GM23338 (cell line): ENCODE results near the gene GPR85. TPM values are rescaled to one million over a fixed set of nuclear protein-coding genes. Genes with fewer than 3 reads are reported as not detected.

Experiments
- ATAC-seq: fragments of 200-7000 bp; cut with Tn5 transposase; 3 replicates; pipeline ENCODE4 v1.9.1; 2020
- DNase-seq: peaks from one replicate; pipeline ENCODE4 v3.0.0-alpha.2; 2015; ENCODE audit warnings: low spot score
- H2AFZ ChIP-seq: fragments of 200-600 bp; sonication (generic); 2 replicates; pipeline ENCODE4 v1.8.0; 2016; ENCODE audit warnings: antibody characterized with exemption, mild to moderate bottlenecking, moderate library complexity
- H3F3A ChIP-seq: fragments of 200-600 bp; sonication (generic); replicated peaks from 2 replicates; pipeline ENCODE4 v1.8.0; 2017; ENCODE audit warnings: antibody characterized with exemption, mixed run types, low read depth
- H3K27ac ChIP-seq: fragments of 200-600 bp; sonication (generic); 2 replicates; pipeline ENCODE4 v1.6.1; 2016; ENCODE audit warnings: low read depth
- H3K27me3 ChIP-seq: fragments of 200-600 bp; sonication (generic); 2 replicates; pipeline ENCODE4 v1.8.0; 2016; ENCODE audit warnings: mild to moderate bottlenecking, mixed run types, moderate library complexity; ENCODE audit not compliant: insufficient read depth
- H3K36me3 ChIP-seq: fragments of 200-600 bp; sonication (generic); 2 replicates; pipeline ENCODE4 v1.8.0; 2016; ENCODE audit warnings: mild to moderate bottlenecking; ENCODE audit not compliant: insufficient read depth
- H3K4me1 ChIP-seq: fragments of 200-600 bp; sonication (generic); 2 replicates; pipeline ENCODE4 v1.8.0; 2016; ENCODE audit warnings: mild to moderate bottlenecking, moderate library complexity; ENCODE audit not compliant: insufficient read depth
- H3K4me2 ChIP-seq: fragments of 200-600 bp; sonication (generic); 2 replicates; pipeline ENCODE4 v1.7.1; 2017; ENCODE audit warnings: mixed run types
- H3K4me3 ChIP-seq: fragments of 200-600 bp; sonication (generic); 2 replicates; pipeline ENCODE4 v1.6.1; 2016; ENCODE audit warnings: mixed run types
- H3K79me2 ChIP-seq: fragments of 200-600 bp; sonication (generic); replicated peaks from 2 replicates; pipeline ENCODE4 v1.8.0; 2017; ENCODE audit warnings: mild to moderate bottlenecking; ENCODE audit not compliant: insufficient read depth
- H3K9me2 ChIP-seq: fragments of 200-600 bp; sonication (generic); 2 replicates; pipeline ENCODE4 v1.8.0; 2017; ENCODE audit not compliant: insufficient read depth
- H4K20me1 ChIP-seq: fragments of 200-600 bp; sonication (generic); replicated peaks from 2 replicates; pipeline ENCODE4 v1.8.0; 2017; ENCODE audit warnings: mild to moderate bottlenecking; ENCODE audit not compliant: insufficient read depth
- H3K27ac Mint-ChIP-seq: 2 replicates; pipeline ENCODE4 v1.8.0; 2020; ENCODE audit warnings: inconsistent platforms, mild to moderate bottlenecking, moderate library complexity, mixed read lengths
- H3K27me3 Mint-ChIP-seq: 3 replicates; pipeline ENCODE4 v1.8.0; 2022; ENCODE audit warnings: low read depth, mild to moderate bottlenecking, moderate library complexity, mixed read lengths, inconsistent platforms; ENCODE audit not compliant: insufficient read depth, poor library complexity
- H3K36me3 Mint-ChIP-seq: 3 replicates; pipeline ENCODE4 v1.8.0; 2021; ENCODE audit warnings: low read depth, mild to moderate bottlenecking, inconsistent platforms, moderate library complexity, mixed read lengths
- H3K4me1 Mint-ChIP-seq: 3 replicates; pipeline ENCODE4 v1.8.0; 2020; ENCODE audit warnings: mild to moderate bottlenecking, inconsistent platforms, mixed read lengths
- H3K4me3 Mint-ChIP-seq: 3 replicates; pipeline ENCODE4 v1.8.0; 2021; ENCODE audit warnings: moderate library complexity, mild to moderate bottlenecking, inconsistent platforms, mixed read lengths
- H3K9me3 Mint-ChIP-seq: 3 replicates; pipeline ENCODE4 v1.8.0; 2020; ENCODE audit warnings: moderate library complexity, mild to moderate bottlenecking, inconsistent platforms, mixed read lengths
- CREB1 ChIP-seq: fragments of 250-450 bp; sonication (Bioruptor Pico); IDR thresholded peaks from 2 replicates; pipeline ENCODE4 v1.5.0; 2020; ENCODE audit warnings: low read depth, mild to moderate bottlenecking, moderate library complexity
- EZH2 ChIP-seq: fragments of 200-600 bp; sonication (generic); IDR thresholded peaks from one replicate; pipeline ENCODE4 v1.8.0; 2017; ENCODE audit warnings: antibody characterized with exemption, mild to moderate bottlenecking, low read depth; ENCODE audit not compliant: unreplicated experiment
- EZH2phosphoT487 ChIP-seq: fragments of 200-600 bp; sonication (generic); IDR thresholded peaks from one replicate; pipeline ENCODE4 v1.8.1; 2018; ENCODE audit warnings: antibody characterized with exemption; ENCODE audit not compliant: unreplicated experiment
- JUNB ChIP-seq: IDR thresholded peaks from one replicate; pipeline ENCODE4 v1.6.1; 2016; ENCODE audit warnings: antibody characterized with exemption; ENCODE audit not compliant: unreplicated experiment
- NANOG ChIP-seq: IDR thresholded peaks from 2 replicates; pipeline ENCODE4 v1.6.1; 2016; ENCODE audit warnings: antibody characterized with exemption, borderline replicate concordance
- POLR2AphosphoS5 ChIP-seq: IDR thresholded peaks from 2 replicates; pipeline ENCODE4 v1.6.1; 2016; ENCODE audit warnings: antibody characterized with exemption, low read depth
- STAT1 ChIP-seq: IDR thresholded peaks from one replicate; pipeline ENCODE4 v1.6.1; 2016; ENCODE audit warnings: antibody characterized with exemption; ENCODE audit not compliant: unreplicated experiment
- ZNF114 ChIP-seq: fragments of 250-450 bp; sonication (Bioruptor Pico); IDR thresholded peaks from 2 replicates; pipeline ENCODE4 v1.5.0; 2020; ENCODE audit warnings: mild to moderate bottlenecking, moderate library complexity
- ZNF331 ChIP-seq: fragments of 250-450 bp; sonication (Bioruptor Pico); IDR thresholded peaks from 2 replicates; pipeline ENCODE4 v1.5.0; 2020; ENCODE audit warnings: low read depth, mild to moderate bottlenecking, moderate library complexity
- polyA plus RNA-seq: library from polyadenylated mRNA; unstranded; fragments of >200 nt; fragmentation: Nextera tagmentation; extraction: Ambion mirVana; gene quantifications from 2 replicates; pipeline ENCODE4 v1.2.1, GENCODE V29; 2016
- total RNA-seq: library from RNA; depleted of rRNA; stranded (reverse); fragments of >200 nt; shearing (Covaris generic); gene quantifications from 2 replicates; pipeline ENCODE4 v1.2.3, GENCODE V29; 2014
- TF ChIP-seq, protein P1 (sequence below): fragments of 250-450 bp; sonication (Bioruptor Pico); IDR thresholded peaks from 2 replicates; pipeline ENCODE4 v1.5.0; 2020; ENCODE audit warnings: mild to moderate bottlenecking, moderate library complexity
- TF ChIP-seq, protein P2 (sequence below): IDR thresholded peaks from 2 replicates; pipeline ENCODE4 v1.6.1; 2016; ENCODE audit warnings: antibody characterized with exemption
- TF ChIP-seq, protein P3 (sequence below), 2 experiments: fragments of 200-600 bp in 1 of 2; sonication (generic) in 1 of 2; conservative IDR thresholded peaks; 2 replicates each; pipeline versions ENCODE4 v1.5.1 to v1.6.1; 2016 to 2017; ENCODE audit warnings: antibody characterized with exemption in 2 of 2, low read depth in 2 of 2, mild to moderate bottlenecking in 2 of 2, moderate library complexity in 1 of 2
- TF ChIP-seq, protein P4 (sequence below): IDR thresholded peaks from one replicate; pipeline ENCODE4 v1.6.1; 2018; ENCODE audit warnings: antibody characterized with exemption; ENCODE audit not compliant: unreplicated experiment

The GPR85 gene
- total and polyA plus RNA-seq, 2 experiments from 2014 or later = 0.16 to 0.35 TPM

DNA sequence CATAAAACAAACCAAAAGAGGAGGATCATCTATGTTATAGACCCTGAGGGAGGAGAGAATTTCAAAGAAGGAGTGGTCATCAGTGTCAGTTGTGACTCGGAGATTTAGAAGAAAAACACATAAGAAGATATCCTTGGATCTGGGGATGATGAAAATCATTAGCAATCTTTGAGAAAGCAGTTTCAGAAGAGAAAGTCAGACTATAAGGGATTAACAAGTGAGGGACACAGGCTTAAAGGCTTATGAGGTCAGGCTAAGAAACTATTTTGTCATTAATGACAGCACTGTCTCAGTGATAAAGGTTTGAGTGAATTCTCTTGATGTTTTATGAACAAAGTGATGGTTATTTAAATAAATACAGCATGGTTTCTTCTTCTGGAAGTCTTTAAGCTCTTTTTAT is 6.1 kb upstream of the GPR85 start:
- H3K4me2 ChIP-seq = no peak overlapping the region
- H3K4me3 ChIP-seq = no peak overlapping the region
- no peaks in the 10 kb centered on the region for H3K36me3 ChIP-seq
- DNase-seq (no peak), ATAC-seq (no peak)
- no peak overlapping the region for H3K4me3 Mint-ChIP-seq
- H3K27me3 ChIP-seq = no peaks in the 10 kb centered on the region
- no peaks in the 10 kb centered on the region for H3F3A ChIP-seq
- no peaks in the 10 kb centered on the region for H3K36me3 Mint-ChIP-seq
- H3K4me1 Mint-ChIP-seq = peaks cover 4% of the 10 kb centered on the region; the same call in 2 of the 3 replicates
- no peaks in the 10 kb centered on the region for H3K4me1 ChIP-seq
- no peaks in the 10 kb centered on the region for H3K9me3 Mint-ChIP-seq
- H3K79me2 ChIP-seq = no peaks in the 10 kb centered on the region
- no peaks in the 10 kb centered on the region for H4K20me1 ChIP-seq
- TF ChIP-seq CREB1 (CRISPR knock-in tag) (no peak), STAT1 (no peak), JUNB (no peak), POLR2AphosphoS5 (no peak), NANOG (no peak), EZH2phosphoT487 (no peak), EZH2 (no peak), ZNF331 (no peak), ZNF114 (no peak)
- TF ChIP-seq, protein P1, sequence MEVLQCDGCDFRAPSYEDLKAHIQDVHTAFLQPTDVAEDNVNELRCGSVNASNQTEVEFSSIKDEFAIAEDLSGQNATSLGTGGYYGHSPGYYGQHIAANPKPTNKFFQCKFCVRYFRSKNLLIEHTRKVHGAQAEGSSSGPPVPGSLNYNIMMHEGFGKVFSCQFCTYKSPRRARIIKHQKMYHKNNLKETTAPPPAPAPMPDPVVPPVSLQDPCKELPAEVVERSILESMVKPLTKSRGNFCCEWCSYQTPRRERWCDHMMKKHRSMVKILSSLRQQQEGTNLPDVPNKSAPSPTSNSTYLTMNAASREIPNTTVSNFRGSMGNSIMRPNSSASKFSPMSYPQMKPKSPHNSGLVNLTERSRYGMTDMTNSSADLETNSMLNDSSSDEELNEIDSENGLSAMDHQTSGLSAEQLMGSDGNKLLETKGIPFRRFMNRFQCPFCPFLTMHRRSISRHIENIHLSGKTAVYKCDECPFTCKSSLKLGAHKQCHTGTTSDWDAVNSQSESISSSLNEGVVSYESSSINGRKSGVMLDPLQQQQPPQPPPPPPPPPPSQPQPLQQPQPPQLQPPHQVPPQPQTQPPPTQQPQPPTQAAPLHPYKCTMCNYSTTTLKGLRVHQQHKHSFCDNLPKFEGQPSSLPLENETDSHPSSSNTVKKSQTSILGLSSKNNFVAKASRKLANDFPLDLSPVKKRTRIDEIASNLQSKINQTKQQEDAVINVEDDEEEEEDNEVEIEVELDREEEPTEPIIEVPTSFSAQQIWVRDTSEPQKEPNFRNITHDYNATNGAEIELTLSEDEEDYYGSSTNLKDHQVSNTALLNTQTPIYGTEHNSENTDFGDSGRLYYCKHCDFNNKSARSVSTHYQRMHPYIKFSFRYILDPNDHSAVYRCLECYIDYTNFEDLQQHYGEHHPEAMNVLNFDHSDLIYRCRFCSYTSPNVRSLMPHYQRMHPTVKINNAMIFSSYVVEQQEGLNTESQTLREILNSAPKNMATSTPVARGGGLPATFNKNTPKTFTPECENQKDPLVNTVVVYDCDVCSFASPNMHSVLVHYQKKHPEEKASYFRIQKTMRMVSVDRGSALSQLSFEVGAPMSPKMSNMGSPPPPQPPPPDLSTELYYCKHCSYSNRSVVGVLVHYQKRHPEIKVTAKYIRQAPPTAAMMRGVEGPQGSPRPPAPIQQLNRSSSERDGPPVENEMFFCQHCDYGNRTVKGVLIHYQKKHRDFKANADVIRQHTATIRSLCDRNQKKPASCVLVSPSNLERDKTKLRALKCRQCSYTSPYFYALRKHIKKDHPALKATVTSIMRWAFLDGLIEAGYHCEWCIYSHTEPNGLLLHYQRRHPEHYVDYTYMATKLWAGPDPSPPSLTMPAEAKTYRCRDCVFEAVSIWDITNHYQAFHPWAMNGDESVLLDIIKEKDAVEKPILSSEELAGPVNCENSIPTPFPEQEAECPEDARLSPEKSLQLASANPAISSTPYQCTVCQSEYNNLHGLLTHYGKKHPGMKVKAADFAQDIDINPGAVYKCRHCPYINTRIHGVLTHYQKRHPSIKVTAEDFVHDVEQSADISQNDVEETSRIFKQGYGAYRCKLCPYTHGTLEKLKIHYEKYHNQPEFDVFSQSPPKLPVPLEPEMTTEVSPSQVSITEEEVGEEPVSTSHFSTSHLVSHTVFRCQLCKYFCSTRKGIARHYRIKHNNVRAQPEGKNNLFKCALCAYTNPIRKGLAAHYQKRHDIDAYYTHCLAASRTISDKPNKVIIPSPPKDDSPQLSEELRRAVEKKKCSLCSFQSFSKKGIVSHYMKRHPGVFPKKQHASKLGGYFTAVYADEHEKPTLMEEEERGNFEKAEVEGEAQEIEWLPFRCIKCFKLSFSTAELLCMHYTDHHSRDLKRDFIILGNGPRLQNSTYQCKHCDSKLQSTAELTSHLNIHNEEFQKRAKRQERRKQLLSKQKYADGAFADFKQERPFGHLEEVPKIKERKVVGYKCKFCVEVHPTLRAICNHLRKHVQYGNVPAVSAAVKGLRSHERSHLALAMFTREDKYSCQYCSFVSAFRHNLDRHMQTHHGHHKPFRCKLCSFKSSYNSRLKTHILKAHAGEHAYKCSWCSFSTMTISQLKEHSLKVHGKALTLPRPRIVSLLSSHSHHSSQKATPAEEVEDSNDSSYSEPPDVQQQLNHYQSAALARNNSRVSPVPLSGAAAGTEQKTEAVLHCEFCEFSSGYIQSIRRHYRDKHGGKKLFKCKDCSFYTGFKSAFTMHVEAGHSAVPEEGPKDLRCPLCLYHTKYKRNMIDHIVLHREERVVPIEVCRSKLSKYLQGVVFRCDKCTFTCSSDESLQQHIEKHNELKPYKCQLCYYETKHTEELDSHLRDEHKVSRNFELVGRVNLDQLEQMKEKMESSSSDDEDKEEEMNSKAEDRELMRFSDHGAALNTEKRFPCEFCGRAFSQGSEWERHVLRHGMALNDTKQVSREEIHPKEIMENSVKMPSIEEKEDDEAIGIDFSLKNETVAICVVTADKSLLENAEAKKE = no peak
- TF ChIP-seq, protein P2, sequence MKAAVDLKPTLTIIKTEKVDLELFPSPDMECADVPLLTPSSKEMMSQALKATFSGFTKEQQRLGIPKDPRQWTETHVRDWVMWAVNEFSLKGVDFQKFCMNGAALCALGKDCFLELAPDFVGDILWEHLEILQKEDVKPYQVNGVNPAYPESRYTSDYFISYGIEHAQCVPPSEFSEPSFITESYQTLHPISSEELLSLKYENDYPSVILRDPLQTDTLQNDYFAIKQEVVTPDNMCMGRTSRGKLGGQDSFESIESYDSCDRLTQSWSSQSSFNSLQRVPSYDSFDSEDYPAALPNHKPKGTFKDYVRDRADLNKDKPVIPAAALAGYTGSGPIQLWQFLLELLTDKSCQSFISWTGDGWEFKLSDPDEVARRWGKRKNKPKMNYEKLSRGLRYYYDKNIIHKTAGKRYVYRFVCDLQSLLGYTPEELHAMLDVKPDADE = no peak
- TF ChIP-seq, protein P3, sequence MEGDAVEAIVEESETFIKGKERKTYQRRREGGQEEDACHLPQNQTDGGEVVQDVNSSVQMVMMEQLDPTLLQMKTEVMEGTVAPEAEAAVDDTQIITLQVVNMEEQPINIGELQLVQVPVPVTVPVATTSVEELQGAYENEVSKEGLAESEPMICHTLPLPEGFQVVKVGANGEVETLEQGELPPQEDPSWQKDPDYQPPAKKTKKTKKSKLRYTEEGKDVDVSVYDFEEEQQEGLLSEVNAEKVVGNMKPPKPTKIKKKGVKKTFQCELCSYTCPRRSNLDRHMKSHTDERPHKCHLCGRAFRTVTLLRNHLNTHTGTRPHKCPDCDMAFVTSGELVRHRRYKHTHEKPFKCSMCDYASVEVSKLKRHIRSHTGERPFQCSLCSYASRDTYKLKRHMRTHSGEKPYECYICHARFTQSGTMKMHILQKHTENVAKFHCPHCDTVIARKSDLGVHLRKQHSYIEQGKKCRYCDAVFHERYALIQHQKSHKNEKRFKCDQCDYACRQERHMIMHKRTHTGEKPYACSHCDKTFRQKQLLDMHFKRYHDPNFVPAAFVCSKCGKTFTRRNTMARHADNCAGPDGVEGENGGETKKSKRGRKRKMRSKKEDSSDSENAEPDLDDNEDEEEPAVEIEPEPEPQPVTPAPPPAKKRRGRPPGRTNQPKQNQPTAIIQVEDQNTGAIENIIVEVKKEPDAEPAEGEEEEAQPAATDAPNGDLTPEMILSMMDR (conservative IDR thresholded peaks at IDR 0.05; ENCODE audit: low read depth in 2 of 2) = no peak
- TF ChIP-seq, protein P4, sequence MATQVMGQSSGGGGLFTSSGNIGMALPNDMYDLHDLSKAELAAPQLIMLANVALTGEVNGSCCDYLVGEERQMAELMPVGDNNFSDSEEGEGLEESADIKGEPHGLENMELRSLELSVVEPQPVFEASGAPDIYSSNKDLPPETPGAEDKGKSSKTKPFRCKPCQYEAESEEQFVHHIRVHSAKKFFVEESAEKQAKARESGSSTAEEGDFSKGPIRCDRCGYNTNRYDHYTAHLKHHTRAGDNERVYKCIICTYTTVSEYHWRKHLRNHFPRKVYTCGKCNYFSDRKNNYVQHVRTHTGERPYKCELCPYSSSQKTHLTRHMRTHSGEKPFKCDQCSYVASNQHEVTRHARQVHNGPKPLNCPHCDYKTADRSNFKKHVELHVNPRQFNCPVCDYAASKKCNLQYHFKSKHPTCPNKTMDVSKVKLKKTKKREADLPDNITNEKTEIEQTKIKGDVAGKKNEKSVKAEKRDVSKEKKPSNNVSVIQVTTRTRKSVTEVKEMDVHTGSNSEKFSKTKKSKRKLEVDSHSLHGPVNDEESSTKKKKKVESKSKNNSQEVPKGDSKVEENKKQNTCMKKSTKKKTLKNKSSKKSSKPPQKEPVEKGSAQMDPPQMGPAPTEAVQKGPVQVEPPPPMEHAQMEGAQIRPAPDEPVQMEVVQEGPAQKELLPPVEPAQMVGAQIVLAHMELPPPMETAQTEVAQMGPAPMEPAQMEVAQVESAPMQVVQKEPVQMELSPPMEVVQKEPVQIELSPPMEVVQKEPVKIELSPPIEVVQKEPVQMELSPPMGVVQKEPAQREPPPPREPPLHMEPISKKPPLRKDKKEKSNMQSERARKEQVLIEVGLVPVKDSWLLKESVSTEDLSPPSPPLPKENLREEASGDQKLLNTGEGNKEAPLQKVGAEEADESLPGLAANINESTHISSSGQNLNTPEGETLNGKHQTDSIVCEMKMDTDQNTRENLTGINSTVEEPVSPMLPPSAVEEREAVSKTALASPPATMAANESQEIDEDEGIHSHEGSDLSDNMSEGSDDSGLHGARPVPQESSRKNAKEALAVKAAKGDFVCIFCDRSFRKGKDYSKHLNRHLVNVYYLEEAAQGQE = no peak
- H3K27ac ChIP-seq = no peak overlapping the region
- no peaks in the 10 kb centered on the region for H3K9me2 ChIP-seq
- H3K27ac Mint-ChIP-seq = no peak overlapping the region
- no peaks in the 10 kb centered on the region for H3K27me3 Mint-ChIP-seq
- no peak overlapping the region for H2AFZ ChIP-seq
